T-cell (primary cell): ENCODE data around the gene SULT1C4. TPM values are rescaled to one million over a fixed set of nuclear protein-coding genes. Genes with fewer than 3 reads are reported as not detected.
"Not testable (repeated sequence)": the region's sequence is repeated elsewhere in the genome, so short reads cannot be mapped to it uniquely, and the experiment has no call there.

ENCODE experiments used
- ATAC-seq, 4 experiments: fragments of 200-7000 bp in 3 of 4; fragments of 150-1000 bp in 1 of 4; cut with Tn5 transposase; replicated peaks in 1 of 4; 1 replicate in 3 of 4; 2 replicates in 1 of 4; pipeline ENCODE4 v1.10.0; 2021; ENCODE audit warnings: moderate library complexity in 3 of 4, mild to moderate bottlenecking in 2 of 4, moderate number of reproducible peaks in 1 of 4
- CTCF ChIA-PET, 2 donors: fragments of 300-600 bp; sonication (Branson Sonifier 250); formaldehyde crosslinking; loops; one replicate each; lab custom pipeline; 2022; ENCODE audit warnings: antibody characterized with exemption in 2 of 2; lab: Charles Lee
- POLR2A ChIA-PET, 2 donors: fragments of 300-600 bp; sonication (Branson Sonifier 250); formaldehyde crosslinking; loops; one replicate each; lab custom pipeline; 2022; ENCODE audit warnings: antibody characterized with exemption in 2 of 2; lab: Charles Lee
- DNase-seq, 35 experiments: peaks; one replicate each; pipeline versions ENCODE4 v3.0.0 to v3.0.0-alpha.2; 2013 to 2023
- H3K27ac ChIP-seq: one replicate; pipeline ENCODE4 v1.5.1; 2013; ENCODE audit warnings: low read length
- H3K27me3 ChIP-seq, 2 experiments: replicated peaks in 1 of 2; 1 replicate in 1 of 2; 2 replicates in 1 of 2; pipeline versions ENCODE4 v1.6.1 to v1.7.0; 2013; ENCODE audit warnings: low read length in 1 of 2, mixed read lengths in 1 of 2; ENCODE audit not compliant: control insufficient read depth in 2 of 2, insufficient read depth in 2 of 2; ENCODE audit errors: extremely low read depth in 1 of 2
- H3K36me3 ChIP-seq, 2 donors: 1 replicate in 1 of 2; 2 replicates in 1 of 2; pipeline versions ENCODE4 v1.6.1 to v1.7.0; 2013; ENCODE audit warnings: low read length in 1 of 2; ENCODE audit not compliant: control insufficient read depth in 2 of 2, insufficient read depth in 1 of 2; ENCODE audit errors: extremely low read depth in 1 of 2
- H3K4me1 ChIP-seq, 2 experiments: 1 replicate in 1 of 2; 2 replicates in 1 of 2; pipeline versions ENCODE4 v1.6.1 to v1.7.0; 2013; ENCODE audit warnings: low read length in 2 of 2, mixed read lengths in 1 of 2; ENCODE audit not compliant: insufficient read depth in 2 of 2, control insufficient read depth in 1 of 2; ENCODE audit errors: extremely low read depth in 1 of 2
- H3K4me3 ChIP-seq, 2 donors: 1 replicate in 1 of 2; 2 replicates in 1 of 2; pipeline versions ENCODE4 v1.5.1 to v1.7.0; 2013; ENCODE audit warnings: mild to moderate bottlenecking in 2 of 2, low read length in 1 of 2, moderate library complexity in 1 of 2; ENCODE audit not compliant: control insufficient read depth in 1 of 2; ENCODE audit errors: extremely low read depth in 1 of 2
- H3K9me3 ChIP-seq: 2 replicates; pipeline ENCODE4 v1.7.0; 2013
- H3K27ac Mint-ChIP-seq, 2 donors: one replicate each; pipeline ENCODE4 v1.8.0; 2020 to 2021; ENCODE audit warnings: mild to moderate bottlenecking in 2 of 2, mixed read lengths in 2 of 2
- H3K27me3 Mint-ChIP-seq, 2 donors: one replicate each; pipeline ENCODE4 v1.8.0; 2021 to 2022; ENCODE audit warnings: mixed read lengths in 2 of 2
- H3K36me3 Mint-ChIP-seq: one replicate; pipeline ENCODE4 v1.8.0; 2021; ENCODE audit warnings: mixed read lengths
- H3K4me1 Mint-ChIP-seq, 3 donors: one replicate each; pipeline ENCODE4 v1.8.0; 2020 to 2022; ENCODE audit warnings: mixed read lengths in 3 of 3, mild to moderate bottlenecking in 1 of 3
- H3K4me3 Mint-ChIP-seq, 3 donors: one replicate each; pipeline ENCODE4 v1.8.0; 2020 to 2022; ENCODE audit warnings: mild to moderate bottlenecking in 3 of 3, mixed read lengths in 3 of 3, moderate library complexity in 3 of 3
- H3K9me3 Mint-ChIP-seq, 3 donors: one replicate each; pipeline ENCODE4 v1.8.0; 2020 to 2022; ENCODE audit warnings: mixed read lengths in 3 of 3
- WGBS: methylation state at CpG from one replicate; pipeline ENCODE4 v1.1.5; 2013; ENCODE audit warnings: missing lambda C conversion rate; ENCODE audit not compliant: insufficient coverage; 5-methylcytosine and 5-hydroxymethylcytosine counted together
- total RNA-seq, 35 experiments: library from RNA in 6 of 35; stranded (reverse) in 6 of 35; fragments of 120-200 nt in 1 of 35; gene quantifications; one replicate each; pipeline versions ENCODE4 v1.2.1 to v1.2.4 and lab custom pipeline; 2013 to 2026

SULT1C4 gene
- total RNA-seq, 5 donors from 2014 or later (not counting 1 experiment from before 2014, with no cell fraction given) = not detected

DNA sequence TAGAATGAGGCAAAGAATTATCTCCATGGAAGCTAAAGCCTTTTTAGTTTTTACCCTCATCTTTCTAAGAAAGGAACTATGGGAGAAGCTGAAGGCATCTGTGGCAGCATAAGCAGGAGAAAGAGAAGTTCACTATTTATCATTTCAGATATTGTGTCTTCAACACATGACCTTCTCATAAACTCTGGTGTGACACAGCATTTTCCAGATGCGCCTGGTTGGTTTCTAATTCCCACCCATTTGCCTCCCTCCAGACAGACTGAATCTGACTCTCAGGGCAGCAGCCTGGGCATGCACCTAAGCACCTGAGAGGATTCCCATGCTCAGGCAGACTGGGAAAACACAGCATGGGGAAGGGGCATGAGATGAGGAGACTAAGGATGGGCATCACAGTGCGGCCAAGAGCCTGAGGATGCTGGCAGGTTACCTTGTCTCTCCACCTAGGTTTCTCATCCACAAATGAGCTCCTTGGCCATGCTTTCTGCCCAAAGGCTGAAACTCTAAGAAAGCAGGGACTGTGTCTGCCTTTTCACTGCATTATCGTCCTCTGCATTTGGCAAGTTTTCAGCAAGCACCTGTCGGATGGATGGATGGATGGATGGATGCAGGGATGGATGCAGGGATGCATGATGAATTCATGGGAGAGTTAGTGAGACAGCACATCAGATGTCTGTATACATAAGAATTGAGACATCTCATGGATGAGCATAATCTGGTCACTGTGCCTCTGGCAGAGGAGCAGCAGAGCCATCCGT lies 28.8 kb upstream of the SULT1C4 start:
- peaks cover 11 to 12% of the 10 kb centered on the region in 2 donors for H3K27me3 Mint-ChIP-seq
- DNase-seq (no peak), ATAC-seq (no peak)
- no peaks in the 10 kb centered on the region for H3K4me1 Mint-ChIP-seq
- Histone ChIP-seq H3K9me3 (no peaks in the 10 kb centered on the region), H3K27me3 (peaks cover 0 to 15% of the 10 kb centered on the region in 2 experiments), H3K4me3 (no peak overlapping the region), H3K36me3 (no peaks in the 10 kb centered on the region), H3K4me1 (no peaks in the 10 kb centered on the region), H3K27ac (no peak overlapping the region)
- POLR2A ChIA-PET = no interaction called here
- H3K36me3 Mint-ChIP-seq = no peaks in the 10 kb centered on the region
- 84% methylated on average over 3 of the region's 5 CpGs for WGBS
- CTCF ChIA-PET = no interaction called here
- H3K27ac Mint-ChIP-seq = no peak overlapping the region
- no peaks in the 10 kb centered on the region for H3K9me3 Mint-ChIP-seq
- no peak overlapping the region for H3K4me3 Mint-ChIP-seq

DNA sequence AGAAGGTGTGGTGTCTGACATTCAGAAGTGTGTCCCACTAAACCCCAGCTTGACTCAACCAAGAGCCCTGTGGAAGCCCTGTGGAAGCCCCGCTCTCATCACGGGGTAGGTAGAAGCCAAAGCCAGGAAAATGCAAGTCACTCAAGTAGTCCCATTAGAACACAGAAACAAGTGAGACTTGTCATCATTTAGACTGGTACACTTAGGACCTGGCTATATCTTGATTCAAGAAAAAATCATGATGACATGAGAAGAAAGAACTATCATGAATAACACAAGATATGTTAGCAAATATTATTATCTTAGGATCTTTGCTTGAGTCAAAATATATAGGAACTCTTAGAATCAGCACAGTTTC lies 28.2 kb upstream of the SULT1C4 start:
- 79% methylated on average over 2 of the region's 2 CpGs for WGBS
- no peak overlapping the region for H3K27ac Mint-ChIP-seq
- ChIA-PET CTCF (no interaction called here), POLR2A (no interaction called here)
- DNase-seq = no peak
- H3K4me3 ChIP-seq = no peak overlapping the region
- no peak for ATAC-seq
- no peaks in the 10 kb centered on the region for H3K9me3 Mint-ChIP-seq
- H3K27me3 ChIP-seq = peaks cover 0 to 14% of the 10 kb centered on the region in 2 experiments
- no peak overlapping the region for H3K4me3 Mint-ChIP-seq
- no peaks in the 10 kb centered on the region for H3K4me1 Mint-ChIP-seq
- H3K4me1 ChIP-seq = no peaks in the 10 kb centered on the region
- H3K27me3 Mint-ChIP-seq = peaks cover 7 to 16% of the 10 kb centered on the region in 2 donors
- no peaks in the 10 kb centered on the region for H3K9me3 ChIP-seq
- no peaks in the 10 kb centered on the region for H3K36me3 Mint-ChIP-seq
- H3K36me3 ChIP-seq = no peaks in the 10 kb centered on the region
- H3K27ac ChIP-seq = no peak overlapping the region

DNA sequence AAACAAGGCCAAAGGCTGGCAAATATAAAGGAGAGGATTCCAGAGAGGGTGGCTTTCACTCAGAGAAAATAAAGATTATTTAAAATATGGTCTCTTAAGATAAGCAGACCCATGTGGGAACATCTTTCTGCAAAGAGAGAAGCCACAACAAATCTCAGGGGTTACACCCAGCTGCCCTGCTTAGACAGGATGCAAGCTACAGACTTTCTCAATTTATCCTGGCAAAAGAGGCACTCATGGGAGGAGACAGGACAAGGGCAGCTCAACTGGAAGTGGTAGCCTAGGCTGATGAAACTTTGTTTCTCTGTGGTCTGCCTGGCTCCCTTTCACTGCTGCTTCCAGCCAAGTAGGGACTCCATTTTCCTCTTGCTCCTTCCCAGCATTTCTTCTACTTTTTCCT lies 25.9 kb upstream of the SULT1C4 start:
- CTCF ChIA-PET = no interaction called here
- Histone ChIP-seq H3K9me3 (no peaks in the 10 kb centered on the region), H3K27me3 (peaks cover 0 to 8% of the 10 kb centered on the region in 2 experiments), H3K4me1 (no peaks in the 10 kb centered on the region), H3K36me3 (no peaks in the 10 kb centered on the region), H3K4me3 (no peak overlapping the region), H3K27ac (no peak overlapping the region)
- H3K27ac Mint-ChIP-seq = no peak overlapping the region
- H3K27me3 Mint-ChIP-seq = peaks cover 9 to 22% of the 10 kb centered on the region in 2 donors
- no peaks in the 10 kb centered on the region for H3K36me3 Mint-ChIP-seq
- ATAC-seq (no peak), DNase-seq (no peak)
- POLR2A ChIA-PET = no interaction called here
- no peak overlapping the region for H3K4me3 Mint-ChIP-seq
- H3K4me1 Mint-ChIP-seq = no peaks in the 10 kb centered on the region
- H3K9me3 Mint-ChIP-seq = no peaks in the 10 kb centered on the region

DNA sequence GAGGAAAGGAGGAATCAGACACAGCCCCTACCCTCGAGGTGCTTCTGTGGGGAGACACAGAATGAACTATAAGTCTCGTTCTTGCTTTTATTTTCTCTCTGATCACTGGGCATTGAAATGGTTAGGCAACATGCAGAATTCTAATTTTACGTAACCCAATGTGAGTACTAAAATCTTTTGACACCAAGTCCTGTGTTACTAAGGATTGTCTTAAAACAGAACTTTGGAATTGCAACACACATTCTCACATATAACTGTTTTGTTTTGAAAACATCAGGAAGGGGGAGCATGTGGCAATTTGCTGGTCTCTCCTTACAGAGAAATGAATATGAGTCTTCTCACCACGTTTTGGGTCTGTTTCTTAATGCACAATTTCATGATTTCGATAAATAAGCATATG lies 23.6 kb upstream of the SULT1C4 start:
- 94% methylated on average over 2 of the region's 5 CpGs for WGBS
- ChIA-PET POLR2A (no interaction called here), CTCF (no interaction called here)

DNA sequence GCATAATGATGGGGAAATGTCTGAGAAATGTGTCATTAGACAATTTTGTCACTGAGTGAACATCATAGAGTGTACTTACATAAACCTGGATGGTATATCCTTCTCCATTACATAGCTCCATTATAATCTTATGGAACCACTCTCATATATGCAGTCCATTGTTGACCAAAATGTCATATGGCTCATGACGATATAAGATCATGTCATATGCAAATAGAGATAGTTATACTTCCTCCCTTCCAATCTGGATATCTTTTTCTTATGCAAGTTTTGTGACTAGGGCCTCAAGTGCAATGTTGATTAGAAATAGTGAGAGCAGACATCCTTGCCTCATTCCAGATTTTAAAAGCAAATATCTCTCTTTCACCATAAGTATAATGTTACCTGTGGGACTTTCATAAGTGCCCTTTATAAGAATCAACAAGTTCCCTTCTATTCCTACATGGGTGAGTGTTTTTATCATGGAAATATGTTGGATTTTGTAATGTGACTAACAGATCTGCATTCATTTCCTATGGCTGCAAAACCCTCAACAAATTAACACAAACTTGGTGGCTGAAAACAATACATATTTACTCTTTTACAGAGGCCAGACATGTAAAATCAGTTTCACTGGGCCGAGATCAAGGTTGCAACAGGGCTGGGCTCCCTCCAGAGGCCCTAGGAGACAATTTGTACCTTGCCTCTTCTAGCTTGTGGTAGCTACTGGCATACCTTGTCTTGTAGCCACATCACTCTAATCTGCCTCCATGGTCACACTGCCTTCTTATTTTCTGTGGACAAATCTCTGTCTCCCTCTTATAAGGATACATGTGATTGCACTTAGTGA lies 21.6 kb upstream of the SULT1C4 start:
- H3K36me3 ChIP-seq = no peaks in the 10 kb centered on the region
- POLR2A ChIA-PET = no interaction called here
- no peak for DNase-seq
- ATAC-seq = no peak
- Mint-ChIP-seq H3K4me1 (no peaks in the 10 kb centered on the region), H3K27me3 (peaks cover 15 to 22% of the 10 kb centered on the region in 2 donors), H3K36me3 (no peaks in the 10 kb centered on the region), H3K4me3 (no peak overlapping the region), H3K9me3 (no peaks in the 10 kb centered on the region), H3K27ac (no peak overlapping the region)
- no peak overlapping the region for H3K4me3 ChIP-seq
- CTCF ChIA-PET = no interaction called here
- no peaks in the 10 kb centered on the region for H3K9me3 ChIP-seq
- H3K27ac ChIP-seq = no peak overlapping the region
- peaks cover 0 to 6% of the 10 kb centered on the region in 2 experiments for H3K27me3 ChIP-seq
- WGBS = 20% methylated on average over 1 of the region's 2 CpGs
- H3K4me1 ChIP-seq = no peaks in the 10 kb centered on the region

More for the DNA sequence above, 23.6 kb upstream of the SULT1C4 start:
- Histone ChIP-seq H3K9me3 (no peaks in the 10 kb centered on the region), H3K4me1 (no peaks in the 10 kb centered on the region), H3K27ac (no peak overlapping the region), H3K27me3 (peaks cover 0 to 6% of the 10 kb centered on the region in 2 experiments), H3K36me3 (no peaks in the 10 kb centered on the region), H3K4me3 (no peak overlapping the region)
- H3K27me3 Mint-ChIP-seq = peaks cover 14 to 27% of the 10 kb centered on the region in 2 donors
- no peak overlapping the region for H3K27ac Mint-ChIP-seq
- no peaks in the 10 kb centered on the region for H3K36me3 Mint-ChIP-seq
- H3K4me1 Mint-ChIP-seq = no peaks in the 10 kb centered on the region
- no peaks in the 10 kb centered on the region for H3K9me3 Mint-ChIP-seq
- no peak for ATAC-seq
- H3K4me3 Mint-ChIP-seq = no peak overlapping the region
- no peak for DNase-seq

DNA sequence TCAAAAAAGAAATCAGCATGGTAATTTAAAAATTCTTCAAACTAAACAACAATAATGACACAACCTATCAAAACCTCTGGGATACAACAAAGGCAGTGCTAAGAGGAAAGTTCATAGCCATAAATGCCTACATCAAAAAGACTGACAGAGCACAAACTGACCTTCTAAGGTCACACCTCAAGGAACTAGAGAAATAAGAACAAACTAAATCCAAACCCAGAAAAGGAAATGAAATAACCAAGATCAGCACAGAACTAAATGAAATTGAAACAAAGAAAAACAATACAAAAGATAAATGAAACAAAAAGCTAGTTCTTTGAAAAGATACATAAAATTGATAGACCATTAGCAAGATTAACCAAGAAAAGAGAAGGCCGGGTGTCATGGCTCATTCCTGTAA lies 18.4 kb upstream of the SULT1C4 start:
- H3K4me3 ChIP-seq, H3K36me3 ChIP-seq, ATAC-seq, H3K4me1 ChIP-seq, H3K27ac ChIP-seq, H3K9me3 ChIP-seq, H3K4me3 Mint-ChIP-seq, POLR2A ChIA-PET, H3K27ac Mint-ChIP-seq, DNase-seq, H3K4me1 Mint-ChIP-seq, H3K9me3 Mint-ChIP-seq, H3K36me3 Mint-ChIP-seq, H3K27me3 ChIP-seq: not testable (repeated sequence)
- no CpG with 5 or more reads among the region's 1 CpG for WGBS
- CTCF ChIA-PET = interaction anchor here in 1 of 2 donors (0.6 kb wide), 1 partner anchor 28 kb away, joined by 3 read pairs; no protein-coding TSS in a partner anchor
- peaks cover 12 to 21% of the 10 kb centered on the region in 2 donors for H3K27me3 Mint-ChIP-seq
